ENCODE results near the gene RAB28. TPM values are rescaled to one million over a fixed set of nuclear protein-coding genes. Genes with fewer than 3 reads are reported as not detected.

The RAB28 gene
- total RNA-seq, 1 experiment from 2014 or later, result 17.1 TPM

- Mint-ChIP-seq H3K9me3 (no peaks in the 10 kb centered on the region), H3K27me3 (ENCODE audit: low read depth) (peaks cover 4% of the 10 kb centered on the region; the same call in 1 of the 2 replicates), H3K4me1 (peaks cover 20% of the 10 kb centered on the region), H3K4me3 (peak overlapping the region; percentile 20; the same call in 1 of the 2 replicates), H3K36me3 (no peaks in the 10 kb centered on the region), H3K27ac (no peak overlapping the region)
- ChIA-PET CTCF (interaction anchor here (0.9 kb wide), 1 partner anchor 50 kb away, joined by 3 read pairs; no protein-coding TSS in a partner anchor), POLR2A (no interaction called here)
- DNase-seq (ENCODE audit: low spot score), result no peak
- no peak for TF ChIP-seq IRF2 (CRISPR knock-in tag; IDR thresholded peaks at IDR 0.05; ENCODE audit: borderline replicate concordance, low read depth)
- no peak for ATAC-seq
These were observed 2.6 kb downstream of the RAB28 start for GRCh38 chr4:13481569-13481968.

- H3K4me1 Mint-ChIP-seq, result peaks cover 16% of the 10 kb centered on the region
- POLR2A ChIA-PET, result no interaction called here
- TF ChIP-seq ZNF671 (CRISPR knock-in tag; IDR thresholded peaks at IDR 0.05), result no peak
- no peak for TF ChIP-seq MAX (CRISPR knock-in tag; IDR thresholded peaks at IDR 0.05)
- no peak for TF ChIP-seq FOXJ3 (CRISPR knock-in tag; IDR thresholded peaks at IDR 0.05; ENCODE audit: borderline replicate concordance)
- no peak for TF ChIP-seq MLX (CRISPR knock-in tag; IDR thresholded peaks at IDR 0.05)
- no peak for TF ChIP-seq CREM (CRISPR knock-in tag; IDR thresholded peaks at IDR 0.05)
- no peak for TF ChIP-seq SP1 (CRISPR knock-in tag; conservative IDR thresholded peaks at IDR 0.05)
- TF ChIP-seq ZNF396 (CRISPR knock-in tag; IDR thresholded peaks at IDR 0.05; ENCODE audit: borderline replicate concordance), result no peak
- TF ChIP-seq TEAD4 (CRISPR knock-in tag; IDR thresholded peaks at IDR 0.05), result no peak
- TF ChIP-seq CREB1 (CRISPR knock-in tag; IDR thresholded peaks at IDR 0.05), result no peak
- no peak for TF ChIP-seq ETV6 (CRISPR knock-in tag; IDR thresholded peaks at IDR 0.05)
- no peak for TF ChIP-seq FOXP1 (CRISPR knock-in tag; IDR thresholded peaks at IDR 0.05; ENCODE audit: borderline replicate concordance)
- no peak for TF ChIP-seq AR (CRISPR knock-in tag; IDR thresholded peaks at IDR 0.05)
- no peak for TF ChIP-seq IRF1 (CRISPR knock-in tag; IDR thresholded peaks at IDR 0.05)
- no peak for TF ChIP-seq OVOL2 (CRISPR knock-in tag; IDR thresholded peaks at IDR 0.05; ENCODE audit: borderline replicate concordance)
- TF ChIP-seq ZBTB21 (CRISPR knock-in tag; IDR thresholded peaks at IDR 0.05; ENCODE audit: borderline replicate concordance), result no peak
- H3K27ac Mint-ChIP-seq, result no peak overlapping the region
- H3K4me3 Mint-ChIP-seq, result no peak overlapping the region
- no peaks in the 10 kb centered on the region for H3K9me3 Mint-ChIP-seq
- CTCF ChIA-PET, result no interaction called here
- DNase-seq (ENCODE audit: low spot score) (no peak), ATAC-seq (no peak)
- no peaks in the 10 kb centered on the region for H3K27me3 Mint-ChIP-seq (ENCODE audit: low read depth)
- no peaks in the 10 kb centered on the region for H3K36me3 Mint-ChIP-seq
These were observed 5.4 kb downstream of the RAB28 start for GRCh38 chr4:13478707-13479106.

GRCh38 chr4:13478131-13478530, 6.0 kb downstream of the RAB28 start:
- no peaks in the 10 kb centered on the region for H3K36me3 Mint-ChIP-seq
- no peak for TF ChIP-seq ELF4 (CRISPR knock-in tag; IDR thresholded peaks at IDR 0.05; ENCODE audit: low read depth)
- TF ChIP-seq STAT6 (CRISPR knock-in tag; conservative IDR thresholded peaks at IDR 0.05; ENCODE audit: low read depth), result no peak
- no peak for TF ChIP-seq PRRX2 (CRISPR knock-in tag; IDR thresholded peaks at IDR 0.05)
- no peak for TF ChIP-seq FOXJ3 (CRISPR knock-in tag; IDR thresholded peaks at IDR 0.05; ENCODE audit: borderline replicate concordance)
- TF ChIP-seq ZNF532 (CRISPR knock-in tag; IDR thresholded peaks at IDR 0.05; ENCODE audit: borderline replicate concordance), result no peak

More at GRCh38 chr4:13478131-13478530, 6.0 kb downstream of the RAB28 start:
- CTCF ChIA-PET, result no interaction called here
- Mint-ChIP-seq H3K27ac (no peak overlapping the region), H3K27me3 (ENCODE audit: low read depth) (no peaks in the 10 kb centered on the region), H3K4me3 (no peak overlapping the region), H3K9me3 (no peaks in the 10 kb centered on the region), H3K4me1 (peaks cover 14% of the 10 kb centered on the region)
- POLR2A ChIA-PET, result no interaction called here
- ATAC-seq, result no peak
- no peak for DNase-seq (ENCODE audit: low spot score)
